Mammary epithelial cell (primary cell): Measurements from ENCODE around the gene ISG15.
A peak's percentile ranks its signal among the peaks of the same experiment; 100 is the strongest.

Experiments
- EZH2 ChIP-seq: IDR thresholded peaks from 2 replicates; pipeline ENCODE4 v1.6.1; 2012; ENCODE audit warnings: low read length, inconsistent platforms, borderline replicate concordance
- TF ChIP-seq, protein P1 (sequence below), 2 donors: IDR thresholded peaks in 1 of 2; conservative IDR thresholded peaks in 1 of 2; 2 replicates each; pipeline ENCODE4 v1.5.1; 2011 to 2012; ENCODE audit warnings: inconsistent platforms in 2 of 2, low read length in 2 of 2, mild to moderate bottlenecking in 2 of 2, control low read depth in 1 of 2, low read depth in 1 of 2; ENCODE audit not compliant: insufficient read depth in 1 of 2; ENCODE audit errors: extremely low read depth in 1 of 2

DNA sequence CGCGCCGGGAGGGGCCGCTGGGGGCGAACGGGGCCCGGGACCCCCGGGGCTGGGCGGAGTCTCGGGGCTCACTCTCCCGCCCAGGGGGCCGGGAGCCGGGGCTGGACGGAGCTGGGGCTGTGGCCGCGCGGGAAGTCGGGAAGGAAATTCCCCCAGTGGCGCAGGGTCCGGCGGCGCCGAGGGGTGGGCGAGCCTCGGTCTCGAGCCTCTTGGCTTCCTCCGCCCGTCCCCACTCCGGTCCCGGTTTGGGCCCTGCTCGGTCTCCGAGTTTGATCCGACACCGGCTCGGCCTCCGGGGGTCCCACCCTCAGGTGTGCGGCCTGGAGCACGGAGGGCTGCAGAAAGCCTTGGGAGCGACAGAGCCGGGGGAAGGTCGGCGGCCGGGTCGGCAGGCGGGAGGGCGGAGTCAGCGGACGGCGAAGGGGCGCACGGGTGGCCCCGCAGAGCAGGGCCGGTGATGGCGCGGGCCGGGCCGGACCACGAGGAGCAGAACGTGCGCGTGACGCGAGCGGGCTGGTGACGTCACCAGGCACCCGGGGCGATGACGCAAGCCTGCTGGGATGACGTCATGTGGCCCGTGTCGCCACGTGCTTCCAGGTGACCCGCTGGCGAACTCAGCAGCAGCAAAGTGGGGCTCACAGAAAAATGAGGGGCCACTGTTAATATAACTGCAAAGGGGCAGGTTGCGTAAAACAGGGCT, 12.8 kb upstream of the ISG15 start:
- TF ChIP-seq, protein P1, sequence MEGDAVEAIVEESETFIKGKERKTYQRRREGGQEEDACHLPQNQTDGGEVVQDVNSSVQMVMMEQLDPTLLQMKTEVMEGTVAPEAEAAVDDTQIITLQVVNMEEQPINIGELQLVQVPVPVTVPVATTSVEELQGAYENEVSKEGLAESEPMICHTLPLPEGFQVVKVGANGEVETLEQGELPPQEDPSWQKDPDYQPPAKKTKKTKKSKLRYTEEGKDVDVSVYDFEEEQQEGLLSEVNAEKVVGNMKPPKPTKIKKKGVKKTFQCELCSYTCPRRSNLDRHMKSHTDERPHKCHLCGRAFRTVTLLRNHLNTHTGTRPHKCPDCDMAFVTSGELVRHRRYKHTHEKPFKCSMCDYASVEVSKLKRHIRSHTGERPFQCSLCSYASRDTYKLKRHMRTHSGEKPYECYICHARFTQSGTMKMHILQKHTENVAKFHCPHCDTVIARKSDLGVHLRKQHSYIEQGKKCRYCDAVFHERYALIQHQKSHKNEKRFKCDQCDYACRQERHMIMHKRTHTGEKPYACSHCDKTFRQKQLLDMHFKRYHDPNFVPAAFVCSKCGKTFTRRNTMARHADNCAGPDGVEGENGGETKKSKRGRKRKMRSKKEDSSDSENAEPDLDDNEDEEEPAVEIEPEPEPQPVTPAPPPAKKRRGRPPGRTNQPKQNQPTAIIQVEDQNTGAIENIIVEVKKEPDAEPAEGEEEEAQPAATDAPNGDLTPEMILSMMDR (conservative IDR thresholded peaks at IDR 0.05 in 1 of 2, IDR thresholded peaks at IDR 0.05 in 1 of 2; ENCODE audit: extremely low read depth in 1 of 2, insufficient read depth in 1 of 2, low read depth in 1 of 2, low read length in 2 of 2) = no peak
- TF ChIP-seq EZH2 = peak; percentile 43
